GM21825 (cell line): Measurements from ENCODE around the gene MRAP2.
"Not testable (repeated sequence)": the region's sequence is repeated elsewhere in the genome, so short reads cannot be mapped to it uniquely, and the experiment has no call there.

Experiments used
- ATAC-seq: cut with Tn5 transposase; IDR thresholded peaks from one replicate; pipeline ENCODE4 v1.9.1; 2021; ENCODE audit warnings: mild to moderate bottlenecking, moderate library complexity; ENCODE audit not compliant: unreplicated experiment

Gene MRAP2

DNA sequence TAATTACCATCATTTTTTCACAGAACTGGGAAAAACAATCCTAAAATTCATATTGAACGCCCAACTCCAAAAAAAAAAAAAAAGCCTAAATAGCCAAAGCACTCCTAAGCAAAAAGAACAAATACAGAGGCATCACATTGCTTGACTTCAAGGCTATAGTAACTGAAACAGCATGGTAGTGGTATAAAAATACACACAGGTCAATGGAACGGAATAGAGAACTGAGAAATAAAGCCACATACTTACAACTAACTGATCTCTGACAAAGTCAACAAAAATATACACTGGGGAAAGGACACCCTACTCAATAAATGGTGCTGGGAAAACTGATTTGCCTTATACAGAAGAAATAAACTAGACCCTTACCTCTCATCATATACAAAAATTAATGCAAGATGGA is 89.6 kb downstream of the MRAP2 start:
- no peak for ATAC-seq

DNA sequence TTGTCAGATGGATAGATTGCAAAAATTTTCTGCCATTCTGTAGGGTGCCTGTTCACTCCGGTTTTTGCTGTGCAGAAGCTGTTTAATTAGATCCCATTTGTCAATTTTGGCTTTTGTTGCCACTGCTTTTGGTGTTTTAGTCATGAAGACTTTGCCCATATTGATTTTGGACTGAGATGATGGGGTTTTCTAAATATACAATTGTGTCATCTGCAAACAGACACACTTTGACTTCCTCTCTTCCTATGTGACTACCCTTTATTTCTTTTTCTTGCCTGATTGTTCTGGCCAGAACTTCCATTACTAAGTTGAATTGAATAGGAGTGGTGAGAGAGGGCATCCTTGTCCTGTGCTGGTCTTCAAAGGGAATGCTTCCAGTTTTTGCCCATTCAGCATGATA is 96.0 kb downstream of the MRAP2 start:
- ATAC-seq: not testable (repeated sequence)

DNA sequence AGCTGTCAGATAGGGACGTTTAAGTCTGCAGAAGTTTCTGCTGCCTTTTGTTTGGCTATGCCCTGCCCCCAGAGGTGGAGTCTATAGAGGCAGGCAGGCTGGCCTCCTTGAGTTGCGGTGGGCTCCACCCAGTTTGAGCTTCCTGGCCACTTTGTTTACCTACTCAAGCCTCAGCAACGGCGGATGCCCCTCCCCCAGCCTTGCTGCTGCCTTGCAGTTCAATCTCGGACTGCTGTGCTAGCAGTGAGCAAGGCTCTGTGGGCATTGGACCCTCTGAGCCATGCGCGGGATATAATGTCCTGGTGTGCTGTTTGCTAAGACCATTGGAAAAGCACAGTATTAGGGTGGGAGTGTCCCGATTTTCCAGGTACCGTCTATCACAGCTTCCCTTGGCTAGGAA is 99.8 kb downstream of the MRAP2 start:
- not testable (repeated sequence) for ATAC-seq

DNA sequence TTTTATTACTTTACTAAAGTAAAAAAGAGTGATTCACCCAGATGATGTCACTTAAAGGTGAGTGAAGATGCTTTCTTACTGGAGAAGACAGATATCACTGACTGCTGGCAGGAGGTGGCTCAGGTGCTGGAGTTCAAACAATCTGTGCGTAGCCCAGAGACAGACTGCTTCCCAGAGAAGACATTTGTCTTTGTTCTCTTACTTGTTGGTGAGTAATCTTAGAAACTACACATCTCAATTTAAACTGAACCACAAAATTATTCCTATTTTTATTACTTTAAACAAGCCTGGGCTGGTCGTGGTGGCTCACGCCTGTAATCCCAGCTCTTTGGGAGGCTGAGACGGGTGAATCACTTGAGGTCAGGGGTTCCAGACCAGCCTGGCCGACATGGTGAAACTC is 101.7 kb downstream of the MRAP2 start:
- no peak for ATAC-seq

DNA sequence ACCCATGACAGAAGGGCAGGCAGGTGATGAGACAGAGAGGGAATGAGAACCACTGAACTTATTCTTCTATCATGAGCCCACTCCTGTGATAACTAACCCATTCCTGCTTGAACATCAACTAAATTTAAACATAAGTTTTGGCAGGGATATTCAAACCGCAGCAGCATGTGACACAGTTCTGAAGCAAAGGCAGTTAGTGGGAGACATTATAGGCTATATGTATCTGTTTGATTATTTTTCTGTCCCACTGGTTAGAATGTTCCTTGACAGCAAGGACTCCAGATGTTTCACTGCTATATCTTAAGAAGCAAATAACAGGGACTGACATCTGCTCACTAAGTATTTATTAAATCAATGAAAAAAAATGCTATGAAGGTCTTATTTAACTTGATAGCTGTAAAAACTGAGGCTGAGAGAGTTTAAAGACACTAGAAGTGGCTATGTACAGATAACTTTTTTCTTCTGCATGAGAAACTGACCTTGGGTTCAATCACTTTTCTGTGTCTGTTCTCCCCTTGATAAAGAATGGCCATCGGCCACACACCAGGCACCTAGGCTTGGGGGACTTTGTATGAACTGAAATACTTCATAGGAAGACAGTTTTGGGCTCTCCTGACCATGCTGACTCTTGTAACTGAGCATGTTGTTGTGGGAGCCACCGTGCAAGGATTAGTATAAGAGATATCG is 102.9 kb downstream of the MRAP2 start:
- no peak for ATAC-seq

- ATAC-seq: no peak
These were observed 103.4 kb downstream of the MRAP2 start for GRCh38 chr6:84137051-84137375.

- ATAC-seq: no peak
These were observed 104.5 kb downstream of the MRAP2 start for GRCh38 chr6:84137989-84138575.

DNA sequence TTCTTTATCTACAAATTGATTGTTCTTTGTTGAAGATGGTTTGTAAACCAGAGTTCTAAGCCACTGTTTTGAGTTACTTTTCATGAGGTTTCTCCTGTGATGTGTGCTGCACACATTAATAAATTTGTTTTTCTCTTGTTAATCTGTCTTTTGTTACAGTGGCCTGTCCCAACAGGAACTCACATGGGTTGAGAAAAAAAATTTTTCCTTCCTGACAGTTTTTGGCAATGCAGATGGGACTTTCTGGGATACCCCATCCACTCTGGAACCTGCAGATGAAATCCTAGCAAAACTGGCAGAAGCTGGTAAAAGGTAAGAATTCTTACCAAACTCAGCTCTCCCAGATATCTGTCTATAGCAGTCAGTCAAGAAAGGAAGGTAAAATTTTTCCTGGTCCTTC is 105.7 kb downstream of the MRAP2 start:
- no peak for ATAC-seq
